GM21381 (cell line): ENCODE measurements around the gene DUSP15.
"Not testable (repeated sequence)": the region's sequence is repeated elsewhere in the genome, so short reads cannot be mapped to it uniquely, and the experiment has no call there.

Experiments used
- ATAC-seq: cut with Tn5 transposase; IDR thresholded peaks from one replicate; pipeline ENCODE4 v1.9.1; 2021; ENCODE audit warnings: mild to moderate bottlenecking, moderate library complexity; ENCODE audit not compliant: unreplicated experiment

Gene DUSP15

GRCh38 chr20:31824125-31824485 lies 46.2 kb downstream of the DUSP15 start:
- ATAC-seq: no peak

- no peak for ATAC-seq
Observed at GRCh38 chr20:31823360-31824124, 46.8 kb downstream of the DUSP15 start.

- ATAC-seq: no peak
Observed at GRCh38 chr20:31822421-31823330, 47.7 kb downstream of the DUSP15 start.

GRCh38 chr20:31821427-31821826 lies 48.9 kb downstream of the DUSP15 start:
- ATAC-seq: no peak

GRCh38 chr20:31820228-31820627 lies 50.1 kb downstream of the DUSP15 start:
- no peak for ATAC-seq

- no peak for ATAC-seq
Observed at GRCh38 chr20:31819083-31819784, 51.1 kb downstream of the DUSP15 start, which contains the start of gene MYLK2. TSS of gene MYLK2 (plus strand) at chr20:31819356. CDS start at chr20:31819581, 225 bp downstream.

- no peak for ATAC-seq
Observed at GRCh38 chr20:31818376-31818908, 51.9 kb downstream of the DUSP15 start.

- no peak for ATAC-seq
Observed at GRCh38 chr20:31817461-31817860, 52.9 kb downstream of the DUSP15 start.

GRCh38 chr20:31816221-31816620 lies 54.1 kb downstream of the DUSP15 start:
- no peak for ATAC-seq

- ATAC-seq: no peak
Observed at GRCh38 chr20:31815408-31816188, 54.7 kb downstream of the DUSP15 start.

- ATAC-seq: not testable (repeated sequence)
Observed at GRCh38 chr20:31814142-31814541, 56.2 kb downstream of the DUSP15 start.

- no peak for ATAC-seq
Observed at GRCh38 chr20:31813611-31814010, 56.7 kb downstream of the DUSP15 start.

- ATAC-seq: no peak
Observed at GRCh38 chr20:31811796-31812728, 58.3 kb downstream of the DUSP15 start.

- ATAC-seq: no peak
Observed at GRCh38 chr20:31811198-31811597, 59.1 kb downstream of the DUSP15 start.
